IMR-90 (cell line): ENCODE data around the gene HHATL. TPM values are rescaled to one million over a fixed set of nuclear protein-coding genes. Genes with fewer than 3 reads are reported as not detected.

Source experiments
- ATAC-seq: fragments of 200-7000 bp; cut with Tn5 transposase; 2 replicates; pipeline ENCODE4 v1.9.1; 2020; ENCODE audit warnings: low read depth, mild to moderate bottlenecking, moderate library complexity
- BruUV-seq: library from RNA; stranded (reverse); fragments of 400-500 nt; replicated peaks from 2 replicates; lab custom pipeline; 2021; lab: Mats Ljungman, UMichigan
- CTCF ChIA-PET: fragments of 300-600 bp; formaldehyde crosslinking; extraction: SDS; loops from one replicate; lab custom pipeline; 2021; ENCODE audit warnings: antibody characterized with exemption; lab: Yijun Ruan, JAX
- POLR2A ChIA-PET: fragments of 300-600 bp; sonication (Branson Sonifier 250); formaldehyde crosslinking; loops from one replicate; lab custom pipeline; 2022; ENCODE audit warnings: antibody characterized with exemption; ENCODE audit not compliant: unreplicated experiment; lab: Charles Lee
- DNase-seq: peaks from one replicate; pipeline ENCODE4 v3.0.0; 2013
- H2AFZ ChIP-seq: replicated peaks from 2 replicates; pipeline ENCODE3; 2013; ENCODE audit warnings: low read length, mild to moderate bottlenecking; ENCODE audit not compliant: poor library complexity
- H2AK5ac ChIP-seq: 2 replicates; pipeline ENCODE4 v1.6.1; 2013; ENCODE audit warnings: low read depth, low read length, inconsistent platforms
- H2AK9ac ChIP-seq: replicated peaks from 2 replicates; pipeline ENCODE3; 2013; ENCODE audit warnings: mild to moderate bottlenecking, low read depth, low read length, moderate library complexity; ENCODE audit not compliant: poor library complexity
- H2BK120ac ChIP-seq: 2 replicates; pipeline ENCODE4 v1.6.1; 2013; ENCODE audit warnings: low read depth, low read length, inconsistent platforms
- H2BK15ac ChIP-seq: 3 replicates; pipeline ENCODE4 v1.6.1; 2013; ENCODE audit warnings: low read depth, low read length, inconsistent platforms
- H2BK20ac ChIP-seq: 2 replicates; pipeline ENCODE4 v1.6.1; 2013; ENCODE audit warnings: low read depth, mild to moderate bottlenecking, inconsistent platforms, low read length, moderate library complexity
- H2BK5ac ChIP-seq: 2 replicates; pipeline ENCODE4 v1.6.1; 2013; ENCODE audit warnings: mild to moderate bottlenecking, low read depth, low read length, inconsistent platforms; ENCODE audit not compliant: poor library complexity, severe bottlenecking
- H3K14ac ChIP-seq: replicated peaks from 2 replicates; pipeline ENCODE4 v1.6.1; 2013; ENCODE audit warnings: low read depth, low read length, inconsistent platforms
- H3K18ac ChIP-seq: 2 replicates; pipeline ENCODE4 v1.6.1; 2013; ENCODE audit warnings: low read depth, low read length, control low read depth
- H3K23ac ChIP-seq: 2 replicates; pipeline ENCODE4 v1.6.1; 2013; ENCODE audit warnings: low read depth, low read length, inconsistent platforms
- H3K27ac ChIP-seq: 2 replicates; pipeline ENCODE4 v1.5.1; 2013; ENCODE audit warnings: mild to moderate bottlenecking, control low read depth, low read length; ENCODE audit not compliant: insufficient read depth
- H3K27me3 ChIP-seq: 2 replicates; pipeline ENCODE4 v1.6.1; 2013; ENCODE audit warnings: low read length; ENCODE audit not compliant: control insufficient read depth, insufficient read depth
- H3K36me3 ChIP-seq: 2 replicates; pipeline ENCODE4 v1.6.1; 2013; ENCODE audit warnings: low read length, mixed read lengths; ENCODE audit not compliant: control insufficient read depth, insufficient read depth
- H3K4ac ChIP-seq: 2 replicates; pipeline ENCODE4 v1.6.1; 2013; ENCODE audit warnings: low read depth, low read length, inconsistent platforms
- H3K4me1 ChIP-seq: 2 replicates; pipeline ENCODE4 v1.6.1; 2013; ENCODE audit warnings: low read length, mixed read lengths; ENCODE audit not compliant: control insufficient read depth, insufficient read depth
- H3K4me2 ChIP-seq: 2 replicates; pipeline ENCODE4 v1.6.1; 2013; ENCODE audit warnings: low read depth, mild to moderate bottlenecking, control low read depth, low read length, moderate library complexity
- H3K4me3 ChIP-seq: 2 replicates; pipeline ENCODE4 v1.5.1; 2013; ENCODE audit warnings: low read depth, mild to moderate bottlenecking, control low read depth, low read length, moderate library complexity; ENCODE audit not compliant: insufficient read depth
- H3K56ac ChIP-seq: 2 replicates; pipeline ENCODE4 v1.6.1; 2013; ENCODE audit warnings: low read length, inconsistent platforms; ENCODE audit not compliant: insufficient read depth; ENCODE audit errors: extremely low read depth
- H3K79me1 ChIP-seq, 2 experiments: 2 replicates each; pipeline ENCODE4 v1.6.1; 2013; ENCODE audit warnings: low read length in 2 of 2, inconsistent platforms in 1 of 2, low read depth in 1 of 2
- H3K9ac ChIP-seq: 2 replicates; pipeline ENCODE4 v1.6.1; 2013; ENCODE audit warnings: low read depth, low read length, control low read depth
- H3K9me1 ChIP-seq: 2 replicates; pipeline ENCODE4 v1.6.1; 2013; ENCODE audit warnings: low read length, inconsistent platforms; ENCODE audit not compliant: insufficient read depth
- H3K9me3 ChIP-seq: 2 replicates; pipeline ENCODE4 v1.6.1; 2013; ENCODE audit warnings: low read length; ENCODE audit not compliant: control insufficient read depth, insufficient read depth
- H4K20me1 ChIP-seq: 2 replicates; pipeline ENCODE4 v1.6.1; 2013; ENCODE audit warnings: low read length, inconsistent platforms; ENCODE audit not compliant: insufficient read depth
- H4K5ac ChIP-seq: 2 replicates; pipeline ENCODE4 v1.6.1; 2013; ENCODE audit warnings: mild to moderate bottlenecking, low read depth, low read length, control low read depth
- H4K8ac ChIP-seq, 2 experiments: 2 replicates each; pipeline ENCODE4 v1.6.1; 2013; ENCODE audit warnings: low read depth in 2 of 2, low read length in 2 of 2, control low read depth in 1 of 2, inconsistent platforms in 1 of 2
- H4K91ac ChIP-seq: 2 replicates; pipeline ENCODE4 v1.6.1; 2013; ENCODE audit warnings: low read depth, low read length, inconsistent platforms; ENCODE audit not compliant: insufficient read depth
- BHLHE40 ChIP-seq: fragments of 150-350 bp; IDR thresholded peaks from 2 replicates; pipeline ENCODE4 v1.6.1; 2016; ENCODE audit warnings: mild to moderate bottlenecking, low read depth, low read length
- CEBPB ChIP-seq: IDR thresholded peaks from 2 replicates; pipeline ENCODE4 v1.6.1; 2012; ENCODE audit warnings: low read depth, low read length, improper control_type of control experiment
- CHD1 ChIP-seq: IDR thresholded peaks from 2 replicates; pipeline ENCODE4 v1.6.1; 2012; ENCODE audit warnings: low read depth, low read length, improper control_type of control experiment
- CTCF ChIP-seq: conservative IDR thresholded peaks from 2 replicates; pipeline ENCODE4 v1.5.1; 2012; ENCODE audit warnings: mild to moderate bottlenecking, low read depth, low read length, improper control_type of control experiment
- ELK1 ChIP-seq: fragments of 150-350 bp; IDR thresholded peaks from 2 replicates; pipeline ENCODE4 v1.6.1; 2016; ENCODE audit warnings: low read depth, mild to moderate bottlenecking, low read length, moderate library complexity, borderline replicate concordance
- FOS ChIP-seq: fragments of 150-350 bp; IDR thresholded peaks from 2 replicates; pipeline ENCODE4 v1.6.1; 2016; ENCODE audit warnings: low read depth, low read length
- MAFK ChIP-seq: IDR thresholded peaks from 2 replicates; pipeline ENCODE4 v1.6.1; 2012; ENCODE audit warnings: low read depth, low read length, improper control_type of control experiment
- MAZ ChIP-seq: IDR thresholded peaks from 2 replicates; pipeline ENCODE4 v1.6.1; 2012; ENCODE audit warnings: low read depth, mild to moderate bottlenecking, low read length, improper control_type of control experiment, moderate library complexity, borderline replicate concordance
- MXI1 ChIP-seq: IDR thresholded peaks from 2 replicates; pipeline ENCODE4 v1.6.1; 2012; ENCODE audit warnings: low read depth, mild to moderate bottlenecking, low read length, moderate library complexity, borderline replicate concordance
- NFE2L2 ChIP-seq: fragments of 150-350 bp; IDR thresholded peaks from 2 replicates; pipeline ENCODE4 v1.6.1; 2016; ENCODE audit warnings: low read depth, mild to moderate bottlenecking, low read length
- POLR2A ChIP-seq: IDR thresholded peaks from 2 replicates; pipeline ENCODE4 v1.6.1; 2012; ENCODE audit warnings: mild to moderate bottlenecking, low read depth, low read length
- RAD21 ChIP-seq: IDR thresholded peaks from 2 replicates; pipeline ENCODE4 v1.6.1; 2012; ENCODE audit warnings: low read length, improper control_type of control experiment
- RCOR1 ChIP-seq: IDR thresholded peaks from 2 replicates; pipeline ENCODE4 v1.6.1; 2012; ENCODE audit warnings: mild to moderate bottlenecking, low read length, improper control_type of control experiment; ENCODE audit not compliant: insufficient replicate concordance
- RFX5 ChIP-seq: IDR thresholded peaks from 2 replicates; pipeline ENCODE4 v1.8.0; 2012; ENCODE audit warnings: low read depth, mild to moderate bottlenecking, low read length, moderate library complexity
- SMC3 ChIP-seq: fragments of 150-350 bp; IDR thresholded peaks from 2 replicates; pipeline ENCODE4 v1.6.1; 2016; ENCODE audit warnings: low read depth, mild to moderate bottlenecking, antibody characterized with exemption, low read length, moderate library complexity
- USF2 ChIP-seq: fragments of 150-350 bp; IDR thresholded peaks from 2 replicates; pipeline ENCODE4 v1.6.1; 2017; ENCODE audit warnings: mild to moderate bottlenecking, antibody characterized with exemption, low read length, low read depth
- WGBS, 2 experiments: methylation state at CpG; one replicate each; pipeline versions ENCODE4 v1.1.5 to v1.1.7; 2013; ENCODE audit warnings: missing lambda C conversion rate in 2 of 2; ENCODE audit not compliant: insufficient read length in 1 of 2; ENCODE audit errors: extremely low coverage in 2 of 2; 5-methylcytosine and 5-hydroxymethylcytosine counted together
- dilution Hi-C: fragments of 300-500 bp; cut with HindIII; formaldehyde crosslinking; loops from one replicate; pipeline ENCODE4 v1.14.3; 2018; ENCODE audit warnings: low sequenced_read_pairs; ENCODE audit not compliant: unreplicated experiment
- in situ Hi-C: fragments of 300-500 bp; cut with MboI; formaldehyde crosslinking; loops from 3 replicates; pipeline ENCODE4 v1.14.3; 2019; ENCODE audit warnings: low sequenced_read_pairs, inconsistent platforms, mixed read lengths
- intact Hi-C: fragments of 100-400 bp; cut with micrococcal nuclease; formaldehyde crosslinking; loops from 2 replicates; pipeline ENCODE4 v1.10.0; 2022
- polyA plus RNA-seq, 3 experiments: library from polyadenylated mRNA; depleted of rRNA; stranded (reverse); fragments of >200 nt; gene quantifications; 2 replicates each; pipeline ENCODE4 v1.2.3, GENCODE V29; 2012; ENCODE audit warnings: low replicate concordance in 1 of 3
- total RNA-seq: library from RNA; depleted of rRNA; stranded (reverse); fragments of >200 nt; gene quantifications from 2 replicates; pipeline ENCODE4 v1.2.3, GENCODE V29; 2012

HHATL gene
- total and polyA plus RNA-seq, 2 of the 4 experiments (the other 2 are of a cell fraction), result not detected

GRCh38 chr3:42729404-42730145 lies 27.0 kb upstream of the HHATL start:
- Histone ChIP-seq H3K27me3 (peaks cover 40% of the 10 kb centered on the region), H2BK5ac (no peak overlapping the region), H3K18ac (no peak overlapping the region), H3K4ac (no peak overlapping the region), H2AK5ac (no peak overlapping the region), H3K4me2 (no peak overlapping the region), H3K4me1 (no peaks in the 10 kb centered on the region), H3K14ac (no peak overlapping the region), H3K79me1 (no peaks in the 10 kb centered on the region), H2AFZ (no peak overlapping the region), H3K9me1 (no peaks in the 10 kb centered on the region), H3K36me3 (no peaks in the 10 kb centered on the region), H4K5ac (no peak overlapping the region), H4K20me1 (no peaks in the 10 kb centered on the region), H2BK120ac (no peak overlapping the region), H2BK20ac (no peak overlapping the region), H3K9me3 (peaks cover 7% of the 10 kb centered on the region), H3K23ac (no peak overlapping the region), H4K8ac (no peak overlapping the region), H3K4me3 (no peak overlapping the region), H3K56ac (no peak overlapping the region), H4K91ac (no peak overlapping the region), H3K9ac (no peak overlapping the region), H2BK15ac (no peak overlapping the region), H2AK9ac (no peak overlapping the region), H3K27ac (no peak overlapping the region)
- ChIA-PET CTCF (no interaction called here), POLR2A (no interaction called here)
- BruUV-seq, result no TSS peak
- 90% methylated on average over 3 of the region's 6 CpGs; no CpG with 5 or more reads in 1 of the 2 experiments for WGBS, 2 experiments
- DNase-seq (no peak), ATAC-seq (no peak)
- TF ChIP-seq USF2 (no peak), ELK1 (no peak), NFE2L2 (no peak), CTCF (no peak), FOS (no peak), MAFK (no peak), CEBPB (no peak), MAZ (no peak), MXI1 (no peak), SMC3 (no peak), RAD21 (no peak), RCOR1 (no peak), RFX5 (no peak), CHD1 (no peak), POLR2A (no peak), BHLHE40 (no peak)
- in situ Hi-C loops, result no loop called here
- dilution Hi-C loops, result no loop called here
- intact Hi-C loops, result no loop called here
